Spleen (tissue), 7 donors: Measurements from ENCODE around the gene BPTF.
"Not testable (repeated sequence)": the region's sequence is repeated elsewhere in the genome, so short reads cannot be mapped to it uniquely, and the experiment has no call there.

Experiments used
- CTCF ChIP-seq, 11 experiments: fragments of 200-600 bp in 7 of 11; fragments of 450-650 bp in 4 of 11; sonication (generic) in 4 of 11; IDR thresholded peaks in 8 of 11; conservative IDR thresholded peaks in 3 of 11; 1 replicate in 7 of 11; 2 replicates in 4 of 11; pipeline versions ENCODE4 v1.4.0 to v1.8.0; 2016 to 2021; ENCODE audit warnings: antibody characterized with exemption in 11 of 11, inconsistent platforms in 4 of 11, mild to moderate bottlenecking in 1 of 11
- POLR2AphosphoS5 ChIP-seq, 3 donors: sonication (generic); formaldehyde crosslinking; IDR thresholded peaks; one replicate each; pipeline ENCODE4 v1.5.1; 2017; ENCODE audit warnings: antibody characterized with exemption in 3 of 3
- donor health status: DM: no; HTN: no; CAD: no; lungs with moderate emphysema.
- donor health status: DM: no; HTN: no; CAD: no.
- donor health status: DM: no; HTN: no; CAD: no.

GRCh38 chr17:67960276-67960675 is 135.0 kb downstream of the BPTF start:
- TF ChIP-seq CTCF (IDR thresholded peaks at IDR 0.05 in 8 of 11, conservative IDR thresholded peaks at IDR 0.05 in 3 of 11); POLR2AphosphoS5 (IDR thresholded peaks at IDR 0.05): not testable (repeated sequence)
